ENCODE measurements around the gene CIB1. TPM values are rescaled to one million over a fixed set of nuclear protein-coding genes. Genes with fewer than 3 reads are reported as not detected.

The CIB1 gene
- total and polyA plus RNA-seq, 2 experiments from 2014 or later: 53.3 to 163 TPM

- Histone ChIP-seq H3K9me3 (ENCODE audit: low read depth) (no peaks in the 10 kb centered on the region), H3K9me2 (replicated peaks; ENCODE audit: insufficient read depth) (no peaks in the 10 kb centered on the region), H3K4me3 (no peak overlapping the region), H4K20me1 (ENCODE audit: insufficient read depth, poor library complexity, severe bottlenecking) (no peaks in the 10 kb centered on the region), H3K27me3 (no peaks in the 10 kb centered on the region), H2AFZ (no peak overlapping the region), H3K36me3 (replicated peaks; ENCODE audit: insufficient read depth, low read depth) (no peaks in the 10 kb centered on the region), H3K4me1 (ENCODE audit: insufficient read depth) (peaks cover 27% of the 10 kb centered on the region), H3K4me2 (peak overlapping the region; percentile 14), H3K79me2 (peaks cover 79% of the 10 kb centered on the region), H3K27ac (peak overlapping the region; percentile 90)
- 95% methylated on average over 9 of the region's 9 CpGs for WGBS (ENCODE audit: low lambda C conversion rate, missing lambda C conversion rate)
- no peak for DNase-seq (ENCODE audit: low spot score)
- no peak for TF ChIP-seq EZH2phosphoT487 (IDR thresholded peaks at IDR 0.05; ENCODE audit: low read depth, severe bottlenecking, unreplicated experiment)
- no peak for TF ChIP-seq CTCF (IDR thresholded peaks at IDR 0.05; ENCODE audit: poor library complexity)
- TF ChIP-seq EZH2 (IDR thresholded peaks at IDR 0.05; ENCODE audit: borderline replicate concordance): no peak
These were observed 22.7 kb downstream of the CIB1 start for GRCh38 chr15:90211009-90211408.

GRCh38 chr15:90210593-90210992 lies 23.1 kb downstream of the CIB1 start:
- peak overlapping the region; percentile 90 for H3K27ac ChIP-seq
- no peak overlapping the region for H2AFZ ChIP-seq
- no peak for DNase-seq (ENCODE audit: low spot score)
- H3K4me3 ChIP-seq: no peak overlapping the region
- H3K36me3 ChIP-seq (replicated peaks; ENCODE audit: insufficient read depth, low read depth): no peaks in the 10 kb centered on the region
- no peaks in the 10 kb centered on the region for H3K9me2 ChIP-seq (replicated peaks; ENCODE audit: insufficient read depth)
- H3K4me1 ChIP-seq (ENCODE audit: insufficient read depth): peaks cover 27% of the 10 kb centered on the region
- H3K9me3 ChIP-seq (ENCODE audit: low read depth): no peaks in the 10 kb centered on the region
- H4K20me1 ChIP-seq (ENCODE audit: insufficient read depth, poor library complexity, severe bottlenecking): no peaks in the 10 kb centered on the region
- H3K4me2 ChIP-seq: no peak overlapping the region
- TF ChIP-seq CTCF (IDR thresholded peaks at IDR 0.05; ENCODE audit: poor library complexity) (no peak), EZH2 (IDR thresholded peaks at IDR 0.05; ENCODE audit: borderline replicate concordance) (no peak), EZH2phosphoT487 (IDR thresholded peaks at IDR 0.05; ENCODE audit: low read depth, severe bottlenecking, unreplicated experiment) (no peak)
- no peaks in the 10 kb centered on the region for H3K27me3 ChIP-seq
- 93% methylated on average over 8 of the region's 8 CpGs for WGBS (ENCODE audit: low lambda C conversion rate, missing lambda C conversion rate)
- peaks cover 80% of the 10 kb centered on the region for H3K79me2 ChIP-seq

GRCh38 chr15:90209591-90209990 lies 24.1 kb downstream of the CIB1 start:
- no peak overlapping the region for H3K27ac ChIP-seq

More at GRCh38 chr15:90209591-90209990, 24.1 kb downstream of the CIB1 start:
- no peaks in the 10 kb centered on the region for H3K9me2 ChIP-seq (replicated peaks; ENCODE audit: insufficient read depth)
- no peak overlapping the region for H3K4me3 ChIP-seq
- no peaks in the 10 kb centered on the region for H3K9me3 ChIP-seq (ENCODE audit: low read depth)
- H4K20me1 ChIP-seq (ENCODE audit: insufficient read depth, poor library complexity, severe bottlenecking): peaks cover 5% of the 10 kb centered on the region
- 86% methylated on average over 9 of the region's 9 CpGs for WGBS (ENCODE audit: low lambda C conversion rate, missing lambda C conversion rate)
- H3K27me3 ChIP-seq: no peaks in the 10 kb centered on the region
- H2AFZ ChIP-seq: no peak overlapping the region
- no peaks in the 10 kb centered on the region for H3K36me3 ChIP-seq (replicated peaks; ENCODE audit: insufficient read depth, low read depth)
- H3K4me1 ChIP-seq (ENCODE audit: insufficient read depth): peaks cover 24% of the 10 kb centered on the region
- H3K79me2 ChIP-seq: peaks cover 80% of the 10 kb centered on the region
- H3K4me2 ChIP-seq: no peak overlapping the region
- no peak for DNase-seq (ENCODE audit: low spot score)
- TF ChIP-seq EZH2phosphoT487 (IDR thresholded peaks at IDR 0.05; ENCODE audit: low read depth, severe bottlenecking, unreplicated experiment) (no peak), CTCF (IDR thresholded peaks at IDR 0.05; ENCODE audit: poor library complexity) (no peak), EZH2 (IDR thresholded peaks at IDR 0.05; ENCODE audit: borderline replicate concordance) (no peak)
